GM12892 (cell line): ENCODE measurements around the gene DHRS2.
"Not testable (repeated sequence)": the region's sequence is repeated elsewhere in the genome, so short reads cannot be mapped to it uniquely, and the experiment has no call there.

Experiments
- DNase-seq: peaks from one replicate; pipeline ENCODE4 v3.0.0; 2011; ENCODE audit not compliant: insufficient read length
- FAIRE-seq: peaks from 2 replicates; lab custom pipeline; 2011; peaks lifted over from hg19 to GRCh38; lab: Jason Lieb, UNC
- POLR2A ChIP-seq: IDR thresholded peaks from 2 replicates; pipeline ENCODE4 v1.6.1; 2011; ENCODE audit warnings: low read depth, low read length, control low read depth
- POLR2AphosphoS5 ChIP-seq: IDR thresholded peaks from 2 replicates; pipeline ENCODE4 v1.6.1; 2011; ENCODE audit warnings: low read depth, low read length, control low read depth
- TAF1 ChIP-seq: IDR thresholded peaks from 2 replicates; pipeline ENCODE4 v1.6.1; 2011; ENCODE audit warnings: low read depth, mild to moderate bottlenecking, control low read depth, low read length, borderline replicate concordance

Gene DHRS2

GRCh38 chr14:23603103-23603502, 33.1 kb upstream of the DHRS2 start:
- no peak for FAIRE-seq
- no peak for TF ChIP-seq POLR2AphosphoS5
- no peak for TF ChIP-seq POLR2A
- TF ChIP-seq TAF1, result no peak
- DNase-seq, result no peak

- DNase-seq, result no peak
- TF ChIP-seq TAF1, result no peak
- no peak for TF ChIP-seq POLR2A
- no peak for TF ChIP-seq POLR2AphosphoS5
- FAIRE-seq, result no peak
These were observed 32.0 kb upstream of the DHRS2 start for GRCh38 chr14:23604148-23604547.

GRCh38 chr14:23604675-23605170, 31.4 kb upstream of the DHRS2 start:
- no peak for TF ChIP-seq POLR2A
- no peak for TF ChIP-seq TAF1
- TF ChIP-seq POLR2AphosphoS5, result no peak
- DNase-seq (no peak), FAIRE-seq (no peak)

- peak; percentile 77 for FAIRE-seq
- TF ChIP-seq POLR2AphosphoS5 (peak; percentile 57; the same call in 1 of the 2 replicates), TAF1 (peak; percentile 11; the same call in 1 of the 2 replicates), POLR2A (peak; percentile 58)
- DNase-seq, result no peak
These were observed 30.1 kb upstream of the DHRS2 start for GRCh38 chr14:23605931-23606585.

DNA sequence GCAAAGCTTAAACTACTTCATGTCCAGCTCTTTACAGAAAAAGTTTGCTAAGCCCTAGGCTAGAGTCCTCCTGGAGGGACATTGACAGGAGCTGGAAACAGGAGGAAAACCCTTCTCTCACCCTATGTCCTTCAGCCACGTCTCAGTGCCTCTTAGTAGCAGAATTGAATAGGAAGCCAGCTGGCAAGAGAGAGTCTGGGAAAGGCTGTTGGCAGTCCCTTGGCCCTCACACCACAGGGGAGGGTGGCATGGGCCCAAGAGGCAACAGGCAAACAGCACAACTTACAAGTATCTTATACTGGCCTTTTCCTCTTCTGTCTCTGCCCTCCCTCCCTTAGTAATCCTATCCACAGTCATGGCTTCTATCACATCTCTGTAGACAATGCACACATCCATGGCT, 27.7 kb upstream of the DHRS2 start:
- TF ChIP-seq POLR2AphosphoS5 (no peak), POLR2A (no peak), TAF1 (no peak)
- DNase-seq, result no peak
- FAIRE-seq, result no peak

DNA sequence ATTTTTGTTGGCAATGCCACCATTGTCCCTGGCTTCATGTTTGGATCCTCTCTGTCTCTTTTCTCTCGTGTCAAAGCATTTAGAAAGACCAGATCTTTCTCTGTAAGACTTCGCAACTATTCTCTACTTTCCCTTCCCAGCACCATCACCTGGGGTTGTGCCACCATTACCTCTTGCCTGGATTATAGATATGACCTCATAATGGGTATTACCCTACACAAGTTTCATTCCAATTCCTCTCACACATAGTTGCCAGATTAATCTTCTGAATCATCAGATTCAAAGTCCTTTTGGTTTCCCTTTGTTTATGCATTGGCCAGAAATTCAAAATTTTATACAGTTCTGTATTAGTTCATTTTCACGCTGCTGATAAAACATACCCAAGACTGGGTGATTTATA, 27.2 kb upstream of the DHRS2 start:
- no peak for FAIRE-seq
- TF ChIP-seq POLR2A (no peak), POLR2AphosphoS5 (no peak), TAF1 (no peak)
- DNase-seq, result no peak

GRCh38 chr14:23609411-23610089, 26.6 kb upstream of the DHRS2 start:
- not testable (repeated sequence) for DNase-seq, FAIRE-seq

- TF ChIP-seq POLR2A (no peak), POLR2AphosphoS5 (no peak), TAF1 (no peak)
- DNase-seq, result no peak
- FAIRE-seq, result no peak
These were observed 25.9 kb upstream of the DHRS2 start for GRCh38 chr14:23610090-23610814.

DNA sequence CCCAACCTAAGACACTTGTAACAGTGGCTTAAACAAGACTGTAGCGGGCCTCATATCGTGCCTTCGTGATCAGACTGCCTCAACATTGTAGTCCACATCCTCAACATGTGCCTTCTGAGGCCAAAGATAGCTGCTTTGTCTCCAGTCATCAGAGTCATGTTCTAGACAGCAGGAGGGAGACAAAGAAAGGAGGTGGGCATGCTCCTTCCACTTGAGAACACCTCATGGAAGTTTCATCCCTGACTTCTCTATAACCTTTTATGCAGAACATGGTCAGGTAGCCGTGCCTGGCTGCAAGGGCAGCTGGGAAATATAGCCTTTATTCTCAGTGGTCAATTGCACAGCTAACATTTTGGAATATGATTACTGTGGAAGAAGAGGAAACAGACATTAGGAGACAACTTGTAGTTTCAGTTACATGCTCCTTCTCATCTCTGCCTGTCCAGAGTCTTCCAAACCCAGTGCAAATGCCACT, 25.3 kb upstream of the DHRS2 start:
- TF ChIP-seq TAF1 (no peak), POLR2AphosphoS5 (no peak), POLR2A (no peak)
- DNase-seq (no peak), FAIRE-seq (no peak)

GRCh38 chr14:23612354-23612732, 23.8 kb upstream of the DHRS2 start:
- TF ChIP-seq TAF1, result no peak
- TF ChIP-seq POLR2AphosphoS5, result no peak
- TF ChIP-seq POLR2A, result no peak
- FAIRE-seq, result no peak
- no peak for DNase-seq

- no peak for FAIRE-seq
- no peak for TF ChIP-seq POLR2AphosphoS5
- no peak for TF ChIP-seq POLR2A
- no peak for TF ChIP-seq TAF1
- DNase-seq, result no peak
These were observed 23.4 kb upstream of the DHRS2 start for GRCh38 chr14:23612802-23613201.
